GM18517 (cell line): ENCODE measurements around the gene DPYD.
"Not testable (repeated sequence)": the region's sequence is repeated elsewhere in the genome, so short reads cannot be mapped to it uniquely, and the experiment has no call there.

Experiments used
- ATAC-seq: cut with Tn5 transposase; IDR thresholded peaks from one replicate; pipeline ENCODE4 v1.9.1; 2021; ENCODE audit warnings: mild to moderate bottlenecking, moderate library complexity; ENCODE audit not compliant: unreplicated experiment

The DPYD gene

DNA sequence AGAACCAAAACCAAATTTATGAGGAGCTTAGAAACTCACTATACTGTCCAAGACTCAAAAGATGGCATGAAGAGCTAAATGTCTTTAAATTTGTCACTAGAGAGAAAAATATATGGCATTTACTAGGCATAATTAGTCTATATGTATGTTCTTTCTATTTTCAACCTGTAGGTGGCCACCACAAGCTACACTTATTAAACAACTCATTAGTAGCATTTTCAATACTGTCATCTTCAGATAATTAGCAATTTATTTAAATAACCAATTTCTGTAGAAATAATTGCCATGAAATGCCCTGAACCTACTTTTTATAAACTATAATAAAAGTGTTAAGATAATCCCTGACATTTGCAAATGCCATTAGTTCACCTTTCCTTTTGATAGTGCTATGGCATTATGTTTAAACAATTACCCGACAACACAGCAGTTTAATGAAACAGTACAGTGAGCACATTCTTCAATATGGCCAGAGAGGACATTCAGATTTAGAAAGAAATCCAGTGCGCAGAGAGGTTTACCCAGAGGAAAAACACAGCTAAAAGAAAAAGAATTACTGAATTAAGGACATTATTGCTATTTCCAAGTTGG, 676.8 kb downstream of the DPYD start:
- ATAC-seq = peak; percentile 77

DNA sequence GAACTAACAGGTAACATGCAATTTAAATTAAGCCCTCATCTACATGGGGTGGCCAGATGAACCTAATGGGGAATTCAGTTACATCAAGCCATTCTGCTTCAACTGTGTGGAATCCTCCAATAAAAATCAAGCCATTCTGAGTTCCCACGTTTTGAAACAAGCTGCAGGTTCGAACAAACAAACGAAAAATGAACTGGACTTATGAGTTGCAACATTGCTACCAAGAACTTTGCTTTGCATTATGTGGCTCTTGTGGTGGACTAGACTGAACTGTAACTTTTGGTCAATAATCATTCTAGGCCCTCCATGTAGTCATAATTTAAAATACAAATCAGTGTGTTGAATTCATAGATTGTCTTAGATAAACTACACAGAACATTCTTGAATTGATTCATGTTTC, 682.0 kb downstream of the DPYD start:
- no peak for ATAC-seq

DNA sequence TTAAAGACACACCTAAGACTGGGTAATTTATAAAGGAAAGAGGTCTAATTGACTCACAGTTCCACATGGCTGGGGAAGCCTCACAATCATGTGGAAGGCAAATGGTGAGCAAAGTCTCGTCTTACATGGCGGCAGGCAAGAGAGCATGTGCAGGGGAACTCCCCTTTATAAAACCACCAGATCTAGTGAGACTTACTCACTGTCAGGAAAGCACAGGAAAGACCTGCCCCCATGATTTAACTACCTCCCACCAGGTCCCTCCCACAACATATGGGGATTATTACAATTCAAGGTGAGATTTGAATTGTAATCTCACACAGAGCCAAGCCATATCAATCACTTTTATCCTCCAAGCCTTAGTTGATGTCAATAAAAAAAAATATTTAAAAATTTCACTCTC, 689.5 kb downstream of the DPYD start:
- not testable (repeated sequence) for ATAC-seq

DNA sequence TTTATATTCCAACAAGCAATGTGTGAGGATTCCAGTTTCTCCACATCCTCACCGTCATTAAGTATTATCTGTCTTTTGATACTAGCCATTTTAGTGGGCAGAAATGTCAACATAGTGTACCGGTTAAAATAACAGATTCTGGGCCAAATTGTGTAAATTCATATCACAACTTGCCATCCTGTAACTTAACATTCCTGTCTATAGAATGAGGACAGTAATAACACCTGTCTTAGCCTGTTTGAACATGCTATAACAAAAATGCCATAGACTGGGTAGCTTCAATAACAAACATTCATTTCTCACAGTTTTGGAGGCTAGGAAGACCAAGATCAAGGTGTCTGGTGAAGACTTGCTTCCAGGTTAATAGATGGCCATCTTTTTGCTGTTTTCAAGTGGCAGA, 708.2 kb downstream of the DPYD start:
- no peak for ATAC-seq

DNA sequence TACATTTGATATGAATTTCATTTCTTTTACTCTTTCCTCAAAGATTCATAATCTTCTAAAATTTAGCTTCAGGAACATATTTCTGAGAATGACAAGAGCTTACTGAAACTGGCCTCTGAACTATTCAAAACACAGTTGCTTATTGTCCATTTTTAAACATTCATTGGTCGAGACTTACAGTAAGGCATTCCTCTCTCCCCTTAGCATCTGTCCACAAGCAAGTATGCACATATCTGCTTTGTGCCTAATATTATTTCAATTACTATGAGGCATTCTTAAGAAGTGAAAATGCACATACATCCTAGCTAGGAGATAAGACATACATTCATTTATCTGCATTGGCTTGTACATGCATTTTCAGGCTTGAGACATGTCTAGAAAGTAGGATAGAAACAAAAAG, 710.5 kb downstream of the DPYD start:
- ATAC-seq = no peak

DNA sequence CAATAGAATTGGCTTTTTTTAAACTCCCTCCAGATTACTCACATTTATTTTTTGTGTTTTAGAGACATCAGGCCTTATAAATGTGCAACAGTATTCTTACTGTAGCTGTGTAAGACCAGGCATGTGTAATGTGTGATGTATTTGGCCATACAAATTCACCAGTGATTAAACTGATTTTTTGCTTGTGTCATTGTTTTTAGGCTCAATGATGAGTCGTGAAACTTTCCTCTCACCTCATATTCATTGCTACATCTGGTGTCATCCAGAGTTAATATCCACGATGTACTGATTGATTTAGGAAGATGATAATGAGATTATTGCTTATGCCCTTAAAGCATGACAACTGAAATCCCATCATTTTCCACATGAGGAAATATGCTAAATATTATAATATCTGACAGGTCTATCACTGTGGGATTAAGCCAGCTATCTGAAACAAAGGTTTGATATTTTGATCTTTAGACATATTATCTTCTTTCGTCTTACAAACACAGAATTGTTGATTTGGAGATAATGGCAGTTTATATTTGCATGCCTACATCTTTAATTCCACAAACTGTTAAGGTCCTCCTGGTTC, 711.4 kb downstream of the DPYD start:
- ATAC-seq = no peak

DNA sequence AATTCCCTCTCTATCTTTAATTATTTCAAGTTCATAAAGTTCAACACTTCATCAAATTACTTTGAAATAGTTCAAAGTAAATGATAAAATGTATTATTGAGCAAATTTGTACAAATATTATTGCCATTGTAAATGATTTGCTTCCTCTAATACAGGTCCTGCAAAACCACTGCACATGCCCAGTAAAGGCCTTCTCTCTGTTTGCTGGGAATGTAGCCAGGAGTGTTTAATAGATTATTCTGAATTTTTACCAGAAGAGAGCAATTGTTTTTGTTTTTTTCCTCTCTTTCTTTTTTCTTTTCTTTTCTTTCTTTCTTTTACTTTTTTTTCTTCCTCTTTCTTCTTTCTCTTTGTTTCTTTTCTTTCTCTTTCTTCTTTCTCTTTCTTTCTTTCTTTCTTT, 713.0 kb downstream of the DPYD start:
- no peak for ATAC-seq

DNA sequence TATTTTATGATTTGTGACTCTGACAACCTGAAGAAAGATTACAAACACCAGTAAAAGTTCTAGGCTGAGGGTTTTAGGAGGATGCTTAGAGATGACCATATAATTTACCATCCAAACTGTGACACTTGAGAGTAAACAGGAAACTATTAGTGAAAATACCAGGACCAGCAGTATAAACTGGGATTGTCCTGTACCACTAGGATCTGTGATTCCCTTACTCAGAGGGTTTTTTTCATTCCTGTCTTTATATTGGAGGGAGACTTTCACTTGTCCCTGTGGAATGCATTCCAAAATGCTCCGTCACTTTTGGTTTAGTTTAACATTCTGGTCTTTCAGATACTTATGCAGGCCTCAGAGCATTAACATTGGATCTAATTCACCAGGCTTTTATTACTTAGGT, 716.4 kb downstream of the DPYD start:
- ATAC-seq = no peak

DNA sequence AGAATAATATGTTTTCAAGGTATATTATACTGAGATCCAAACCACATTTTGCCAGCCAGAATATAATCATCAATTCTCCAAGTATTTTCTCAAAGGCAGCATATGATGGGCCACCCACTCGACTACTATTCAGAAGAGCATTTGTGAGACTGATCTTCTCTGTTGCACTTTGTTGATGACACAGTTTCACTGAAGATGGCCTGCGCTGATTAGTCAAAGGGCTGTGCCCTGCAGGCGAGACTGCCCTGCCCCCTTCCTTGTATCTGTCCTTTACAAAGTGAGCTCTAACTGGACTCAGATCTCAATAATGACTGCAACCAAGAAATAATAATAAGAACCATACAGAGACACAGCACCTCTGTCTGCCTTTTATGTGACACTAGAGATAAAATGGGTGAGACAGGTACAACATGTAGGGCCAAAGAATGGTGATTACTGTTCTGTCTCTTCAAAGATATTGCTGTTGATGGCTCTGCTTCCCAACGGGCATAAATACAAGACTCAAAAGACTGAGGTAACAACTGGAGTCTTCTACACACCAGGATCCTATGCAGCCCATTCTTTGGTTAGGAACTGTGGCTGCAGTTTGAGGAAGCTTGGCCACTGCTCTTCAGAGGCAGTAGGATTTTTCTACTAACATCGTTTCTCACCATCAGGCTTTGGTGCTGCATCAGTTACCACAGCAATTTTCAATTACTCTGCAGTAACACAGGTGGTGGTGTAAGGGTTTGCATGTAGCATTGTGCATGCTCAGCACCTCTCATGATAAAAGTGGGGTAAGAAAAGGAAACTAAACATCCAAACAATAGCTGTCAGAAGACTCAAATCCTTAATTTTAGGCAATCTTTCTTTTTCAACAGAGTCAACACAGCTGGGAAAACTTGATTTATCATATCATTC, 718.1 kb downstream of the DPYD start:
- no peak for ATAC-seq

DNA sequence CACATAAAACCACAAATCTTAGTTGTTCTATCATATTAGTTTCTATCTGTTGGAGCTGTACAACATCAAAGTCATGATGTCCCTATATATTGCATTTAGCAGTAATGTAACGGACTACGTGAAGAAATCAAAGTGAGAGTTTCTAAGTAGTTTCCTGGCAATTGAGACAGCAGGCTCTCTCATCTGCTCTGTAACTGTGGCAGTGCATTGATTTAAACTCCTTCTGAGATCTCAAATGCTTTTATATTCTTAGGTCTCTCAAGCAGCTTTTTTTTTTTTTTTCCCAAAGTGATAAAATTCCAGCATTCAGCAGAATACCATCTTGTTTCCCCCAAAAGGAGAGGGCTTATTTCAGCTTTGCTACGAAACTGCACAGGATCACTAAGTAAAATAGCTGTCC, 719.2 kb downstream of the DPYD start:
- ATAC-seq = no peak

DNA sequence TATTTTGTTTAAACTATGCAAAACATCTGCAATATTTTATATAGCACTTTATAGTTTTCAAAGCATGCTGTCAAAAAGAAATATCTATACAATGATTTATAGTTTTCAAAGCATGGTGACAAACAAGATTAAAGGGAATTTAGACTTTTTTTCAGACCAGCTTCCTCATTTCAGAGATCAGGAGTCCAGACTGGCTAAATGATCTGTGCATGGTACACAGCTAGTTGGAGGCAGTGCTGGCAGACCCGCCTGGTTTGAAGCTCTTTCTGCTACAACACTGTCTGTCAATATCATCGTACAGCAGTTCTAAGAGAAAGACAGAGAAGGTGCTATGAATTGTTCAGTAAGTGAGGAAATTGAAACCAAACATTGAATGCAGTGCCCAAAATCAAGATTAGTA, 720.2 kb downstream of the DPYD start:
- no peak for ATAC-seq

DNA sequence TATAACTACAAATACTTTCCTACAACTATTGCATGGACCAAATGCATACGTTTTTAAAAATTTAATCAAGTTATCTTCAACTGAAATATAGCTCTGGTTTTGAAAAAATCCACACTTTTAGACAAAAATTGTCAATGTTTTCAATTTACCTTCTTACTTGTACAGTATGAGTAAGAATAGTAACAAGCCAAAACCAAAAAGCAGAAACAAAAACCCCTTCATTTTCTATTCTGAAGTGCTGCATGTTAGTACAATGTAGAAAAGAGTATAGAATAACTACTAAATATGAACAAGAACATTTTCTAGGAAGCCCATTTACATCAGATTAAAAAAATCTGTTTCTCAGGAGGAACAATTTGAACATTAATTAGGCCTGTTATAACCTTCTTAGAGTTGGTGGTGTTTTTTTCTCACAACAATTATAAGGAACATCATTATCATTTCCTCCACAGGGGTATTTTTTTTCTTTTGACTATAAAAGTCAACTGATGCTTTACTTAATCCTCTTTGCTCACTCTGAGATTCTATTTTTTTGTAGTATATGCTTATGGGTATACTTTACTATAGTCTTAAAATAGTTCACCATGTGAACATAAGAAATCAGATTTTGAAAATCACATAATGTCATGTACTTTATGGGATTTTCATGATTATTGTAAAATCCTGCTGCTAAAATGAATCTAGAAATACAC, 723.9 kb downstream of the DPYD start:
- no peak for ATAC-seq

DNA sequence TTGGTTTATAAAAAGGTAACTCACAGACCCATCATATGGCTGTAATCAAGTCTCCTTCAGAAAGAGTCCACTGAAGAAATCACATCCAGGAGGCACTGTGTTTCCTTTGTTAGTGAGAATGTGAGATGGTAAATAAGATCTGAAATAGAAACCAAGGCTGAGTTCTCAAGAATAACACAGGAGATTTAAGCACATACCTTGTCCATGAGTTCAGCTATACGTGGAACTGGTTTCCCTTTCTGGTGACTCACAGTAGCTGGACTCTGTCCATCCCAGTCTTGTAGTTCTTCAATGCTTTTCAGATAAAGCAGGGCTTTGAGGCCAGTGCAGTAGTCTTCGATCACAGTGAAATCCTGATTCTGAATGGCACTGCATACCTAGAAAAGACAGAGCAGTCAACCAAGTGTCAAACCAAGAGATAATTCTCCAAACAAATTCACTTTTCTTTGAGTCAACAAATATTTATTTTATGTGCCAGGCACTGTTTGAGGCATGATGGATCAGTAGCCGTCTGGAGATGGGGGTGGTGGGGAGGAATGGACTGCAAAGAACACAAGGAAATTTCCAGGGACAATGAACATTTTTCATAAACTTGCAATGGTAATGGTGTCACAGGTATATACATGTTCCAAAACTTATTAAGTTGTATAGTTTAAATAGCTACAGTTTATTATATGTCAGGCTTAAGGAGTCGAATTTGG, 727.8 kb downstream of the DPYD start:
- ATAC-seq = no peak

DNA sequence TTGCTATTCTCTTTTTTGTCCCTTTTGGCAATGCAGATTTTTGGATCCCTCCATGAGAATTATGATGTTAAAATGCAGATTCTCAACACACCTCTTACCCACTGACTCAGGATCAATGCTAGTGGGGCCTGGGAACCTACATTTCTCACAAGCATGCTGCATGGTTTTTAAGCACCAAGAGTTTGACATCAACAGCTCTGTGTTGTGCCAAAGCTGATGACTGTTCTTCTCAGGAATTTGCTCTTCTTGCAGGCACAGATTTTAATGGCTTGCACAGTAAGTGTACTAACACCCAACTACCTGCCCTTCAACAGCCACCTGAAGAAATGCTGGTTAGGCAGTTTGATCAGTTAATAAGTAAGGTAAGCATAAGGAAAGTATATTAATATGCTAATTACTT, 730.5 kb downstream of the DPYD start:
- ATAC-seq = no peak

DNA sequence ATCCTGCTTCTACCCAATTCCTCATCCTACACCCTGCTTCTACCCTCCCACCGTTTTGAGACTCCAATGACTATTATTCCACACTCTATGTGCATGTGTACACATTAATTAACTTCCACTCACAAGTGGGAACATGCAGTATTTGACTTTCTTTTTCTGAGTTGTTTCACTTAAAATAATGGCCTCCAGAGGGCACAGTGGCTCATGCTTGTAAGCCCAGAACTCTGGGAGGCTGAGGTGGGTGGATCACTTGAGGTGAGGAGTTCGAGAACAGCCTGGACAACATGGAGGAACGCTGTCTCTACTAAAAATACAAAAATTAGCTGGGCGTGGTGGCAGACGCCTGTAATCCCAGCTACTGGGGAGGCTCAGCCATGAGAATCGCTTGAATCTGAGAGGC, 734.5 kb downstream of the DPYD start:
- no peak for ATAC-seq

DNA sequence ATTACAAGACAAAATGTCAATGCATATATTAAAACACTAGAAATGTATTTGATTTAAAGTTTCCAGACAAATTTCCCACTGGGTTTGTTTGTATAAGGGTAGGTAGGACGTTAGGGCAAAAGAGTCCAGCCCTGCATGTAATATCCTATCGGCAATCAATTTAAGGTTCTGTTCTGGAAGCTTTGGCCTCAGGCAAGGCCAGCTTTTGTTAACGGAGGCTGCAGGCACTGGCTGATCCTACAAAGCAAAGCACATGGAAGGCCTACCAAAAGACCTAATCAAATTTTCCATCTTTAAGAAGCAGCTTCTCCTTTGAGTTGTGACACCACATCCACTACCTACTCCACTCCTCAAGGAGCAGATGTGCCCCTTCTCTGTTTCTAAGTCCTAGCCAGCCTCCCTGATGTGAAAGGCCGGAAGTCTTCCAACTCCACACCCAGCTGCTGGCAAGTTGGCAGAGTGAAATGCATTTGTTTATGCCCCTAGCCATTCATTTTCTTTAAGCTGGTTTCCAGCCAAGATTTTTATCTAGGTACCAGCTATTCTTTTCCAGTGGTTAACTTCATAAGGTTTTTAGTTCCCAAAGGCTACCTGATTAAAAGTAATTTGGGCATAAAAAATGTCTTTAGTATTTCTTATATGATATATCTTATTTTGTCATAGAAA, 746.7 kb downstream of the DPYD start:
- ATAC-seq = no peak

DNA sequence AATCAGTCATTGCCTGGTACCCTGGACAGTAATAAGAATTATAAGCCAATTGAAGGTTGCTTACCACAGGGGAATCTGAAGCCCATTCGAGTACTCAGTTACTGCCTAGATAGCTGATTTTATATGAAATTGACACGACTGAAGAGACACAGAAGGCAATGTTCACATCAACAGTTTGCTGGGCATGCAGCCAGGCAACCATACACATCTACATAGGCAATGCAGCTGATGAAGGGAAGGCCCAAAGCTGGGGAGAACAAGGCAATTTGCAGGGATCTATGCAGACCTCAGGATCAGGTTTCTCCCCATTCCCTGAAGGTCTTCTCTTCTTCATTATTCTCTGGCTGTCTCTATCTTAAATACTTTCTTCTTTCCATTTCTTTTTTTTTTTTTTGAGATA, 750.5 kb downstream of the DPYD start:
- ATAC-seq = no peak

DNA sequence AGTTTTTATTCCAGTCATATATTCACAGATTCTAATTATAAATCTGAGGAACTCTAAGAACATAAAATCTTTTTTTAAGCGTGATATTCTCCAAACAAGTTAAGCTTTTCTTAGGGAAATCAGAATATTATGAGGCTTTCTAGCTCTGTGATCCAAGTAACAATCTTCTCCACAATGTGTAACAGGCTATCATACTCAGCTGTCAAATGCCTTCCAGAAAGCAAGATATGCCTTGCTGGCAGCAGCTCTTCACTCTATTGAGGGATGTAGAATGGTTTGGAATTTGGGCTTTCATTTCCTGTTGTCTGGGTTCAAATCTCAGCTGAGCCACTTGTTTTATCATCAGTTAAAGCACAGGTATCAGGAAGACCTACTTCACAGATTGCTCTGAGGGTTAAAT, 752.8 kb downstream of the DPYD start:
- no peak for ATAC-seq

DNA sequence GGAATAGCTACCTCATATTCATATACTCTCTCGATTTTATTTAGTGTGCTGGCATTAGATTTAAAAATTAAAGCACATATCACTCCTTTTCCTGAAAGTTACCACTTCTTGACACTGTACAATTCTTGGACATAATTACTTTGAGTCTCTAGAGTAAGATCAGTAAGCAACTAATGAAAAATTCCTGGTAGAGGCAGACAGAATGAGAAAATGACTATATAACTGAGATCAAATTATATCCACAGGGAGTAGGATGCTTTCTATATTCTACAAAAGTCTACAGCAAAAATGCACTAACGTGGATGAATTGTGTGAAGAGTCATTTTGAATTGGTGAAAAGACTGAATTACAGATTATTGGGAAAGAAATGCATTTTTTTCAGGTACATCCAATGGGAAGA, 753.6 kb downstream of the DPYD start:
- no peak for ATAC-seq

DNA sequence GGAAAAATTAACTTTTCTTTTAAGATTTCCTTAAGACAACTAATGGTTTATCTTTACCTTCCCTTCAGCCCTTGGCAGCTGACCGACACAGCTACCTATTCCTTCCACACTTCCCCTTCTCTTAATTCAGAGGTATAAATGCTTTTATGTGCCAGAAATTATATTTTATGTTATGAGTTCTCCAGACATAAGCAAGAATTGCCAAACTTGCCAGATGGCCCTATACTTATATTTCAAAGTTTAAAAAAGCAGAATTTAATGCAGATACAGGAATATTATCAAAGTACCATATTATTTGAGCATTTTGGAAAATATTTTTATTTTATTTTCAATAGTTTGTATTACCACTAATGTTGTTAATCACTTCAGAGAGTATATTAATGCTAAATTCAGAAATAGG, 754.2 kb downstream of the DPYD start:
- ATAC-seq = no peak

DNA sequence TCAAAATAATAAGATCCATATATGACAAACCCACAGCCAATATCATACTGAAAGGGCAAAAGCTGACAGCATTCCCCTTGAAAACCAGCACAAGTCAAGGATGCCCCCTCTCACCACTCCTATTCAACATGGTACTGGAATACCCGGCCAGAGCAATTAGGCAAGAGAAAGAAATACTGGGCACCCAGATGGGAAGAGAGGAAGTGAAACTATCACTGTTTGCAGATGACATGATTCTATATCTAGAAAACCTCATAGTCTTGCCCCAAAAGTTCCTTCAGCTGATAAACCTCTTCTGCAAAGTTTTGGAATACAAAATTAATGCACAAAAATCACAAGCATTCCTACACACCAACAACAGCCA, 756.6 kb downstream of the DPYD start:
- no peak for ATAC-seq
